Body of pancreas (tissue), 4 donors: ENCODE results near the gene ALAS2. TPM values are rescaled to one million over a fixed set of nuclear protein-coding genes. Genes with fewer than 3 reads are reported as not detected.
A peak's percentile ranks its signal among the peaks of the same experiment; 100 is the strongest.
"Not testable (repeated sequence)": the region's sequence is repeated elsewhere in the genome, so short reads cannot be mapped to it uniquely, and the experiment has no call there.

Experiments used
- ATAC-seq: fragments of 150-250 bp; one replicate; pipeline ENCODE4 v1.9.1; 2016
- DNase-seq, 4 donors: peaks; one replicate each; pipeline ENCODE4 v3.0.0-alpha.2; 2019
- H3K27ac ChIP-seq, 4 donors: fragments of 200-600 bp; sonication (generic); 1 replicate in 3 of 4; 2 replicates in 1 of 4; pipeline versions ENCODE4 v1.5.1 to v1.6.1; 2016 to 2019; ENCODE audit warnings: mild to moderate bottlenecking in 1 of 4, mixed read lengths in 1 of 4, moderate library complexity in 1 of 4
- H3K27me3 ChIP-seq, 2 donors: fragments of 200-600 bp; sonication (generic); one replicate each; pipeline ENCODE4 v1.6.0; 2016; ENCODE audit warnings: mild to moderate bottlenecking in 1 of 2
- H3K36me3 ChIP-seq, 2 donors: fragments of 200-600 bp; sonication (generic); replicated peaks in 1 of 2; 2 replicates each; pipeline ENCODE4 v1.5.1; 2016; ENCODE audit warnings: low read depth in 2 of 2; ENCODE audit not compliant: insufficient read depth in 1 of 2
- H3K4me1 ChIP-seq: fragments of 200-600 bp; sonication (generic); one replicate; pipeline ENCODE4 v1.6.0; 2016
- H3K4me3 ChIP-seq, 2 donors: fragments of 200-600 bp; sonication (generic); 1 replicate in 1 of 2; 2 replicates in 1 of 2; pipeline ENCODE4 v1.5.1; 2016 to 2019
- H3K9me3 ChIP-seq, 3 donors: fragments of 200-600 bp; sonication (generic); 1 replicate in 2 of 3; 2 replicates in 1 of 3; pipeline ENCODE4 v1.5.1; 2016
- POLR2A ChIP-seq, 3 donors: fragments of 450-650 bp; IDR thresholded peaks; one replicate each; pipeline ENCODE4 v1.6.1; 2016; ENCODE audit warnings: antibody characterized with exemption in 3 of 3, mild to moderate bottlenecking in 2 of 3
- WGBS, 2 donors: methylation state at CpG; one replicate each; pipeline ENCODE4 v1.1.5; 2017; 5-methylcytosine and 5-hydroxymethylcytosine counted together
- intact Hi-C: fragments of 100-400 bp; cut with DNase I; formaldehyde crosslinking; loops from one replicate; pipeline ENCODE4 v1.15.1; 2023
- total RNA-seq, 2 donors: library from RNA; depleted of rRNA; stranded (reverse); fragments of >200 nt; gene quantifications; one replicate each; pipeline ENCODE4 v1.1.0, GENCODE V29; 2016
- TF ChIP-seq, protein P1 (sequence below), 7 experiments: fragments of 450-650 bp in 4 of 7; fragments of 200-600 bp in 3 of 7; sonication (generic) in 3 of 7; IDR thresholded peaks; one replicate each; pipeline ENCODE4 v1.5.1; 2016 to 2019; ENCODE audit warnings: antibody characterized with exemption in 7 of 7

The ALAS2 gene
- total RNA-seq, 2 donors from 2014 or later = not detected

DNA sequence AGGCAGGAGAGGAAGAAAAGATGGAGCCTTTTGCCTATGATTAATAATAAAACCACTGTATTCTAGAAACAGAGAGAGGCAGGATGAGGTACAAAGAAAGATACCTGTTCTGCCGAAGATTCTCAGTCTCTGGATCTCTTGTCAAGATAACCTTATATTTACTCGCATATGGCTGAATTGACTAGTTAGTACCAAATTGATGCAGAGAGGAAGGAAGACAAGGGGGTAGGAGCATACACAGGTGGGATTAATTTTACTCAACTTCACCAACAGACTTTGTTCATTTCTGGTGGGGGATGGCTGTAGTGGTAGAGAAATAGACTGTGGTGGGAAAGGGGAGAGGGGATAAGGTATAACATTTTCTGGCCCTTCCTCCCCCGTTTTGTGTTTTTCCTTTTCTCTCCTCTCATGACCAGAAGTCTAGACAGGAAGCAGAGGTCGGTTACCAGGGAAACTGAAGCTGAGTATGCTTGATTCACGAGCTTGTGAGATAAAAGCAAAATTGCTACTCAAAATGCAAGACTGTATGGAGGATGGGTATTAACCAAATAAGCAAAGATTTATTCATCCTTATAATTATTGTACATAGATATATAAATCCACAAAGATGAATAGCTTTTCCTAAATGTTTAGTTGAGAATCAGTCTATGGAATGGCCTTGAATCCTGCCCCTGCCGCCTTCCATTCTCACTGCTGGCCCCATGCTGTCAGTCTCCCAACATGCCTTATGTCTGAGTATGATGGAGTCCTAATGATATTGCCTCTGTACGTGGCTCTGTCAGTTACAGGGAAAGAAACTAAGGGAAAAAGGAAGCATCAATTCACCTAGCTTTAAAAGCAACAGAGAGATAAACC, 26.3 kb upstream of the ALAS2 start:
- DNase-seq (no peak), ATAC-seq (no peak)
- Histone ChIP-seq H3K4me3 (no peak overlapping the region), H3K4me1 (no peaks in the 10 kb centered on the region), H3K27me3 (no peaks in the 10 kb centered on the region), H3K9me3 (no peaks in the 10 kb centered on the region), H3K36me3 (no peaks in the 10 kb centered on the region), H3K27ac (no peak overlapping the region)
- intact Hi-C loops = loop anchor here (10.0 kb wide), 1 partner anchor 162 kb away; no protein-coding TSS in a partner anchor
- WGBS, 2 donors = 19% methylated on average over 7 of the region's 7 CpGs
- TF ChIP-seq POLR2A (IDR thresholded peaks at IDR 0.05) = no peak
- TF ChIP-seq, protein P1, sequence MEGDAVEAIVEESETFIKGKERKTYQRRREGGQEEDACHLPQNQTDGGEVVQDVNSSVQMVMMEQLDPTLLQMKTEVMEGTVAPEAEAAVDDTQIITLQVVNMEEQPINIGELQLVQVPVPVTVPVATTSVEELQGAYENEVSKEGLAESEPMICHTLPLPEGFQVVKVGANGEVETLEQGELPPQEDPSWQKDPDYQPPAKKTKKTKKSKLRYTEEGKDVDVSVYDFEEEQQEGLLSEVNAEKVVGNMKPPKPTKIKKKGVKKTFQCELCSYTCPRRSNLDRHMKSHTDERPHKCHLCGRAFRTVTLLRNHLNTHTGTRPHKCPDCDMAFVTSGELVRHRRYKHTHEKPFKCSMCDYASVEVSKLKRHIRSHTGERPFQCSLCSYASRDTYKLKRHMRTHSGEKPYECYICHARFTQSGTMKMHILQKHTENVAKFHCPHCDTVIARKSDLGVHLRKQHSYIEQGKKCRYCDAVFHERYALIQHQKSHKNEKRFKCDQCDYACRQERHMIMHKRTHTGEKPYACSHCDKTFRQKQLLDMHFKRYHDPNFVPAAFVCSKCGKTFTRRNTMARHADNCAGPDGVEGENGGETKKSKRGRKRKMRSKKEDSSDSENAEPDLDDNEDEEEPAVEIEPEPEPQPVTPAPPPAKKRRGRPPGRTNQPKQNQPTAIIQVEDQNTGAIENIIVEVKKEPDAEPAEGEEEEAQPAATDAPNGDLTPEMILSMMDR (IDR thresholded peaks at IDR 0.05) = no peak

DNA sequence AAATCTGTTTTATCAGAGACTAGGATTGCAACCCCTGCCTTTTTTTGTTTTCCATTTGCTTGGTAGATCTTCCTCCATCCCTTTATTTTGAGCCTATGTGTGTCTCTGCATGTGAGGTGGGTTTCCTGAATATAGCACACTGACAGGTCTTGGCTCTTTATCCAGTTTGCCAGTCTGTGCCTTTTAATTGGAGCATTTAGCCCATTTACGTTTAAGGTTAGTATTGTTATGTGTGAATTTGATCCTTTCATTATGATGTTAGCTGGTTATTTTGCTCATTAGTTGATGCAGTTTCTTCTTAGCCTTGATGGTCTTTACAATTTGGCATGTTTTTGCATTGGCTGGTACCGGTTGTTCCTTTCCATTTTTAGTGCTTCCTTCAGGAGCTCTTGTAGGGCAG, 19.8 kb upstream of the ALAS2 start:
- not testable (repeated sequence) for H3K4me1 ChIP-seq, H3K27me3 ChIP-seq, H3K9me3 ChIP-seq, DNase-seq, H3K4me3 ChIP-seq, ATAC-seq, H3K27ac ChIP-seq, H3K36me3 ChIP-seq
- intact Hi-C loops = loop anchor here (10.0 kb wide), 1 partner anchor 156 kb away; no protein-coding TSS in a partner anchor
- WGBS, 2 donors = 61 to 67% methylated on average over 2 of the region's 2 CpGs

DNA sequence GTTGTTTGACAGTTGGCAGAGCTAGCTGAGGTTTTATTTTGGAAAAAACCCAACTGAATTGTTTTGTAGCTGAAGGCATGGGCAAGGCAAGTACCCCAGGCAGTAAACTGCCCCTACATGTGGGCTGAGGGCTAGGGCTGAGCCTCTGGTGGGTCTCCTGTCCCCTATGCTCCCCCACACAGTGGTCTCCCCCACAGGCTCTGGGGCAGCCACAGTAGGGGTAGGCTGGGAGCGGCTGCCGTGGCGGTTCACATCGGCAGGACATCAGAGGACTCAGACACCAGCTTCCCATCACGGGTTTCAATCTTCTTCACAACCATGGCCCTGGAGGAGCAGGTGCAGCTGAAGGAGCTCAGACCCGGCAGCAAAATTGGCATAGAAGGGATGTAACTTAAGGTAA, 10.7 kb upstream of the ALAS2 start:
- H3K27me3 ChIP-seq = no peaks in the 10 kb centered on the region
- TF ChIP-seq, protein P1 (IDR thresholded peaks at IDR 0.05) = no peak
- TF ChIP-seq POLR2A (IDR thresholded peaks at IDR 0.05) = no peak
- no peaks in the 10 kb centered on the region for H3K36me3 ChIP-seq
- intact Hi-C loops = no loop called here
- H3K9me3 ChIP-seq = no peaks in the 10 kb centered on the region
- H3K4me1 ChIP-seq = no peaks in the 10 kb centered on the region
- no peak overlapping the region for H3K27ac ChIP-seq
- WGBS, 2 donors = 75% methylated on average over 3 of the region's 6 CpGs; no CpG with 5 or more reads in 1 of the 2 donors
- H3K4me3 ChIP-seq = no peak overlapping the region
- ATAC-seq (no peak), DNase-seq (no peak)

- H3K36me3 ChIP-seq = no peaks in the 10 kb centered on the region
- DNase-seq (no peak), ATAC-seq (no peak)
- no peaks in the 10 kb centered on the region for H3K4me1 ChIP-seq
- H3K9me3 ChIP-seq = no peaks in the 10 kb centered on the region
- H3K27ac ChIP-seq = no peak overlapping the region
- H3K27me3 ChIP-seq = no peaks in the 10 kb centered on the region
- 61 to 94% methylated on average over 2 to 3 of the region's 3 CpGs for WGBS, 2 donors
- intact Hi-C loops = no loop called here
- TF ChIP-seq, protein P1 (IDR thresholded peaks at IDR 0.05) = no peak
- TF ChIP-seq POLR2A (IDR thresholded peaks at IDR 0.05) = no peak
- H3K4me3 ChIP-seq = no peak overlapping the region
Observed at GRCh38 chrX:55039471-55039870, 8.7 kb upstream of the ALAS2 start.

- H3K9me3 ChIP-seq = no peaks in the 10 kb centered on the region
- intact Hi-C loops = no loop called here
- DNase-seq (no peak), ATAC-seq (peak; percentile 56)
- TF ChIP-seq, protein P1 (IDR thresholded peaks at IDR 0.05) = no peak
- TF ChIP-seq POLR2A (IDR thresholded peaks at IDR 0.05) = no peak
- H3K4me3 ChIP-seq = no peak overlapping the region
- H3K36me3 ChIP-seq = no peaks in the 10 kb centered on the region
- no peaks in the 10 kb centered on the region for H3K27me3 ChIP-seq
- peak overlapping the region in 3 of 4 donors; percentile 9 to 70 (median 62) for H3K27ac ChIP-seq
- 37 to 40% methylated on average over 2 of the region's 2 CpGs for WGBS, 2 donors
- H3K4me1 ChIP-seq = no peaks in the 10 kb centered on the region
Observed at GRCh38 chrX:55033429-55033828, 2.7 kb upstream of the ALAS2 start.
